ENCODE results near the gene ANKRD13B.

ANKRD13B gene

DNA sequence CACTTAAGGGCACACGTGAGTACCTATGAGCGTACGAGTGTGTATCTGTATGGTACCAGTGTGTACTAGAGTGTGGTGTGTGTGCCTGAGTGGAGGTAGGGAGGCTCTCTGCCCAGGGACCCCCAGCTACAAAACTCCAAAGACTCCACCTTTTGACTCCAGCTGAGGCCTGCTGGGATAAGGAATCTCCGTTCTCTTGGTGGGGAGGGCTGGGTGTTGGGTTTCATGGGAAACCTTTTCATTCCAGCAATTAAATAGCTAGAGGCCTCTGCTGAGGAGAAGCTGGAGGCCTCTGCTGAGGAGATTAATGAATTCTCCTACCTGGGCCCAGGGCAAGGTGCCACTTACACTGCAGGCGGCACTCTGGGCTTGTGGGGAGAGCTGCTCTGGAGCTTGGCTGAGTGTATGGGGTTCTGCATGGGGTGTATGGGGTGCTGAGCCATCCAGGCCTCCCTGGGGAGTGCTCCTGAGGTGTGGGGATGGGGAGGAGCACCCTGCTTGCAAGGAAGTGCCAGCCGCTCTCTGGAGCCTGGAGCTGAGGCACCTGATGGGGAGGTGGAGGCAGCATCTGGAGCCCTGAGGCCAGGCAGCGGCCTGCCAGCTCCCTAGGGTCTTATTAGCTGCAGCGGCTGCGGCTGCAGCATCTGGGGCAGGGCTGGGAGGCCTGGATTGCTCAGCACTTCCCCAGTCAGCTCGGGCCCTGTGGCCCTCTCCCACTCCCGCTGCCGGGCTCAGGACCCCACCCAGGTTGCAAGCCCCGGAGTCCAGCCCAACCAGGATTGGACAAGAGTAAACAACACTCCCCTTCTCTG, 4.6 kb downstream of the ANKRD13B start (continued):
- TF ChIP-seq, protein P1, sequence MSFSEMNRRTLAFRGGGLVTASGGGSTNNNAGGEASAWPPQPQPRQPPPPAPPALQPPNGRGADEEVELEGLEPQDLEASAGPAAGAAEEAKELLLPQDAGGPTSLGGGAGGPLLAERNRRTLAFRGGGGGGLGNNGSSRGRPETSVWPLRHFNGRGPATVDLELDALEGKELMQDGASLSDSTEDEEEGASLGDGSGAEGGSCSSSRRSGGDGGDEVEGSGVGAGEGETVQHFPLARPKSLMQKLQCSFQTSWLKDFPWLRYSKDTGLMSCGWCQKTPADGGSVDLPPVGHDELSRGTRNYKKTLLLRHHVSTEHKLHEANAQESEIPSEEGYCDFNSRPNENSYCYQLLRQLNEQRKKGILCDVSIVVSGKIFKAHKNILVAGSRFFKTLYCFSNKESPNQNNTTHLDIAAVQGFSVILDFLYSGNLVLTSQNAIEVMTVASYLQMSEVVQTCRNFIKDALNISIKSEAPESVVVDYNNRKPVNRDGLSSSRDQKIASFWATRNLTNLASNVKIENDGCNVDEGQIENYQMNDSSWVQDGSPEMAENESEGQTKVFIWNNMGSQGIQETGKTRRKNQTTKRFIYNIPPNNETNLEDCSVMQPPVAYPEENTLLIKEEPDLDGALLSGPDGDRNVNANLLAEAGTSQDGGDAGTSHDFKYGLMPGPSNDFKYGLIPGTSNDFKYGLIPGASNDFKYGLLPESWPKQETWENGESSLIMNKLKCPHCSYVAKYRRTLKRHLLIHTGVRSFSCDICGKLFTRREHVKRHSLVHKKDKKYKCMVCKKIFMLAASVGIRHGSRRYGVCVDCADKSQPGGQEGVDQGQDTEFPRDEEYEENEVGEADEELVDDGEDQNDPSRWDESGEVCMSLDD (tag by site-specific recombination; IDR thresholded peaks at IDR 0.05) = 0 out of 2 replicates have a peak, but pooled peaks have one; percentile 47
- TF ChIP-seq ZBTB48 (tag by site-specific recombination; IDR thresholded peaks at IDR 0.05) (peak; percentile 52), SP2 (tag by site-specific recombination; IDR thresholded peaks at IDR 0.05) (no peak), ZNF174 (tag by site-specific recombination; IDR thresholded peaks at IDR 0.05) (no peak), ZBTB20 (tag by site-specific recombination; IDR thresholded peaks at IDR 0.05) (peak; percentile 70), ZNF76 (tag by site-specific recombination; IDR thresholded peaks at IDR 0.05; ENCODE audit: borderline replicate concordance, low read depth) (peak; percentile 60), ZNF623 (tag by site-specific recombination; IDR thresholded peaks at IDR 0.05) (no peak), ZNF558 (tag by site-specific recombination; IDR thresholded peaks at IDR 0.05) (no peak), ZNF223 (tag by site-specific recombination; IDR thresholded peaks at IDR 0.05) (no peak), ZNF560 (tag by site-specific recombination; IDR thresholded peaks at IDR 0.05; ENCODE audit: borderline replicate concordance) (no peak), ZBTB6 (tag by site-specific recombination; IDR thresholded peaks at IDR 0.05) (peak; percentile 66; the same call in 1 of the 2 replicates), ZNF514 (tag by site-specific recombination; IDR thresholded peaks at IDR 0.05) (no peak), WT1 (tag by site-specific recombination; IDR thresholded peaks at IDR 0.05) (no peak; the same call in 1 of the 2 replicates), ZNF423 (tag by site-specific recombination; IDR thresholded peaks at IDR 0.05) (peak; percentile 85), ZEB2 (tag by site-specific recombination; IDR thresholded peaks at IDR 0.05) (peak; percentile 45; the same call in 1 of the 2 replicates), PRDM10 (tag by site-specific recombination; IDR thresholded peaks at IDR 0.05) (peak; percentile 57; the same call in 1 of the 2 replicates), IKZF3 (tag by site-specific recombination; IDR thresholded peaks at IDR 0.05) (0 out of 2 replicates have a peak, but pooled peaks have one; percentile 42)
- TF ChIP-seq, protein P2, sequence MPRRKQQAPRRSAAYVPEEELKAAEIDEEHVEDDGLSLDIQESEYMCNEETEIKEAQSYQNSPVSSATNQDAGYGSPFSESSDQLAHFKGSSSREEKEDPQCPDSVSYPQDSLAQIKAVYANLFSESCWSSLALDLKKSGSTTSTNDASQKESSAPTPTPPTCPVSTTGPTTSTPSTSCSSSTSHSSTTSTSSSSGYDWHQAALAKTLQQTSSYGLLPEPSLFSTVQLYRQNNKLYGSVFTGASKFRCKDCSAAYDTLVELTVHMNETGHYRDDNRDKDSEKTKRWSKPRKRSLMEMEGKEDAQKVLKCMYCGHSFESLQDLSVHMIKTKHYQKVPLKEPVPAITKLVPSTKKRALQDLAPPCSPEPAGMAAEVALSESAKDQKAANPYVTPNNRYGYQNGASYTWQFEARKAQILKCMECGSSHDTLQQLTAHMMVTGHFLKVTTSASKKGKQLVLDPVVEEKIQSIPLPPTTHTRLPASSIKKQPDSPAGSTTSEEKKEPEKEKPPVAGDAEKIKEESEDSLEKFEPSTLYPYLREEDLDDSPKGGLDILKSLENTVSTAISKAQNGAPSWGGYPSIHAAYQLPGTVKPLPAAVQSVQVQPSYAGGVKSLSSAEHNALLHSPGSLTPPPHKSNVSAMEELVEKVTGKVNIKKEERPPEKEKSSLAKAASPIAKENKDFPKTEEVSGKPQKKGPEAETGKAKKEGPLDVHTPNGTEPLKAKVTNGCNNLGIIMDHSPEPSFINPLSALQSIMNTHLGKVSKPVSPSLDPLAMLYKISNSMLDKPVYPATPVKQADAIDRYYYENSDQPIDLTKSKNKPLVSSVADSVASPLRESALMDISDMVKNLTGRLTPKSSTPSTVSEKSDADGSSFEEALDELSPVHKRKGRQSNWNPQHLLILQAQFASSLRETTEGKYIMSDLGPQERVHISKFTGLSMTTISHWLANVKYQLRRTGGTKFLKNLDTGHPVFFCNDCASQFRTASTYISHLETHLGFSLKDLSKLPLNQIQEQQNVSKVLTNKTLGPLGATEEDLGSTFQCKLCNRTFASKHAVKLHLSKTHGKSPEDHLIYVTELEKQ (tag by site-specific recombination; IDR thresholded peaks at IDR 0.05; ENCODE audit: borderline replicate concordance) = no peak
- TF ChIP-seq, protein P3, sequence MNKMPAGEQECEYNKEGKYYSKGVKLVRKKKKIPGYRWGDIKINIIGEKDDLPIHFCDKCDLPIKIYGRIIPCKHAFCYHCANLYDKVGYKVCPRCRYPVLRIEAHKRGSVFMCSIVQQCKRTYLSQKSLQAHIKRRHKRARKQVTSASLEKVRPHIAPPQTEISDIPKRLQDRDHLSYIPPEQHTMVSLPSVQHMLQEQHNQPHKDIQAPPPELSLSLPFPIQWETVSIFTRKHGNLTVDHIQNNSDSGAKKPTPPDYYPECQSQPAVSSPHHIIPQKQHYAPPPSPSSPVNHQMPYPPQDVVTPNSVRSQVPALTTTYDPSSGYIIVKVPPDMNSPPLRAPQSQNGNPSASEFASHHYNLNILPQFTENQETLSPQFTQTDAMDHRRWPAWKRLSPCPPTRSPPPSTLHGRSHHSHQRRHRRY (tag by site-specific recombination; IDR thresholded peaks at IDR 0.05) = no peak
- TF ChIP-seq, protein P4, sequence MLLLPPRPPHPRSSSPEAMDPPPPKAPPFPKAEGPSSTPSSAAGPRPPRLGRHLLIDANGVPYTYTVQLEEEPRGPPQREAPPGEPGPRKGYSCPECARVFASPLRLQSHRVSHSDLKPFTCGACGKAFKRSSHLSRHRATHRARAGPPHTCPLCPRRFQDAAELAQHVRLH (tag by site-specific recombination; IDR thresholded peaks at IDR 0.05) = no peak
